ENCODE data around the gene TFPI. TPM values are rescaled to one million over a fixed set of nuclear protein-coding genes. Genes with fewer than 3 reads are reported as not detected.

The TFPI gene
- total RNA-seq, 1 donor from 2014 or later = 89.7 TPM

DNA sequence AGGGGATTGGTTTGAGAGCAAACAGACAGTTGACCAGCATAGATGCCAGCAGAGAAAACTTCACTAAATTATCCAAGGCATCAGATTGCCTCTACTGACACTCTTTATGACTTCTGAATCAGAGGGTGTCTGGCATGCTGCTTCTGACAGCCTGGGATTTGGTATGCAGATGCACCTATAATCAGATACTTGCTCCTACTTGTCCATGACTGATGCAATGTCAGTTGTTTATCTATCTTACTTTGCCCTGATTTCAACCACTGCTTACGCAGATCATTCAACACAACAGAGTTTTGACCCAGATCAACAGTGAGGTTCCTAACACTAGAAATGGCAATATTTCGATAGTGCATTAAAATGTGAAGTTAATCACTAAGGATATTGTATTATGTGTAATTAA lies 83.5 kb downstream of the TFPI start:
- peaks cover 4% of the 10 kb centered on the region for H3K36me3 Mint-ChIP-seq
- H3K4me3 Mint-ChIP-seq = no peak overlapping the region
- peaks cover 21% of the 10 kb centered on the region for H3K4me1 Mint-ChIP-seq
- no peak overlapping the region for H3K27ac Mint-ChIP-seq
- DNase-seq (ENCODE audit: low spot score in 2 of 2, unreplicated experiment in 2 of 2) = no peak
- no peaks in the 10 kb centered on the region for H3K9me3 Mint-ChIP-seq
- no peaks in the 10 kb centered on the region for H3K27me3 Mint-ChIP-seq (ENCODE audit: low read depth)
- TF ChIP-seq, protein P1, sequence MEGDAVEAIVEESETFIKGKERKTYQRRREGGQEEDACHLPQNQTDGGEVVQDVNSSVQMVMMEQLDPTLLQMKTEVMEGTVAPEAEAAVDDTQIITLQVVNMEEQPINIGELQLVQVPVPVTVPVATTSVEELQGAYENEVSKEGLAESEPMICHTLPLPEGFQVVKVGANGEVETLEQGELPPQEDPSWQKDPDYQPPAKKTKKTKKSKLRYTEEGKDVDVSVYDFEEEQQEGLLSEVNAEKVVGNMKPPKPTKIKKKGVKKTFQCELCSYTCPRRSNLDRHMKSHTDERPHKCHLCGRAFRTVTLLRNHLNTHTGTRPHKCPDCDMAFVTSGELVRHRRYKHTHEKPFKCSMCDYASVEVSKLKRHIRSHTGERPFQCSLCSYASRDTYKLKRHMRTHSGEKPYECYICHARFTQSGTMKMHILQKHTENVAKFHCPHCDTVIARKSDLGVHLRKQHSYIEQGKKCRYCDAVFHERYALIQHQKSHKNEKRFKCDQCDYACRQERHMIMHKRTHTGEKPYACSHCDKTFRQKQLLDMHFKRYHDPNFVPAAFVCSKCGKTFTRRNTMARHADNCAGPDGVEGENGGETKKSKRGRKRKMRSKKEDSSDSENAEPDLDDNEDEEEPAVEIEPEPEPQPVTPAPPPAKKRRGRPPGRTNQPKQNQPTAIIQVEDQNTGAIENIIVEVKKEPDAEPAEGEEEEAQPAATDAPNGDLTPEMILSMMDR (IDR thresholded peaks at IDR 0.05; ENCODE audit: unreplicated experiment) = no peak

DNA sequence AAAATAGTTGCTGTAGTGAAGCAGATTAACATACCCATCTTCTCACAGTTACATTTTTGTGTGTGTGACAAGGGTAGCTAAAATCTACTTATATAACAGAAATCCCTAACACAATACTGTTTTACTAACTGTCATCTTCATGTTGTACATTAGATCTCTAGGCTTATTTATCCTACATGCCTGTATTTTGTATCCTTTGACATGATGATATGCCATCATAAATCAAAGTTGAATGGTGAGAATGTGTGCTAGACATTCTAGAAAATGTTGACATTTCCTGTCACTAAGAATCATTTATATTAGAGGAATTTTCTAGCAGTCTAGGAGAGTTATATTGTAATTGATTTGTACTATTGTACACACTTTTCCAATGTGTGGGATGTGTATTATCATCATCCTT lies 84.7 kb downstream of the TFPI start:
- Mint-ChIP-seq H3K27ac (no peak overlapping the region), H3K36me3 (peaks cover 6% of the 10 kb centered on the region), H3K4me3 (no peak overlapping the region), H3K9me3 (no peaks in the 10 kb centered on the region), H3K27me3 (ENCODE audit: low read depth) (no peaks in the 10 kb centered on the region), H3K4me1 (peaks cover 21% of the 10 kb centered on the region)
- DNase-seq (ENCODE audit: low spot score in 2 of 2, unreplicated experiment in 2 of 2) = no peak
- TF ChIP-seq, protein P1 (IDR thresholded peaks at IDR 0.05; ENCODE audit: unreplicated experiment) = no peak

DNA sequence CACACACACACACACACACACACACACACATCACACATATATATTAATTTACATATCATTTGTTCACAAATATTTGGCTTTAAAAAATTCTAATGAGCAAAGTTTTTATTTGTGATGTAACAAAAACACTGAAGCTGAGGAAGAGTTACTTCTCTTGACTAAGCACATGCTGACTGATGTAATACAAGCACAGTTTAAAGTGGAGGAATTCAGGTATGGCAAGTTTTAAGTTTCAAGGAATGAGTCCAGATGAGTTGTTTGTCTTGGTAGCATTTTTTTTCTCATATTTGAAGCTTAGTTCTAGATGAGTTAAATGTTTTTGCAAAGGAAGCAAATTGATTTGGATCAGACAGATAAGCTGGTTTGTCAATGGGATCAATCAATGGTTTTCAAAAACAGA lies 86.0 kb downstream of the TFPI start:
- Mint-ChIP-seq H3K4me3 (no peak overlapping the region), H3K27ac (peak overlapping the region; percentile 85), H3K4me1 (peaks cover 15% of the 10 kb centered on the region), H3K9me3 (no peaks in the 10 kb centered on the region), H3K27me3 (ENCODE audit: low read depth) (no peaks in the 10 kb centered on the region), H3K36me3 (peaks cover 6% of the 10 kb centered on the region)
- TF ChIP-seq, protein P1 (IDR thresholded peaks at IDR 0.05; ENCODE audit: unreplicated experiment) = no peak
- DNase-seq (ENCODE audit: low spot score in 2 of 2, unreplicated experiment in 2 of 2) = no peak

DNA sequence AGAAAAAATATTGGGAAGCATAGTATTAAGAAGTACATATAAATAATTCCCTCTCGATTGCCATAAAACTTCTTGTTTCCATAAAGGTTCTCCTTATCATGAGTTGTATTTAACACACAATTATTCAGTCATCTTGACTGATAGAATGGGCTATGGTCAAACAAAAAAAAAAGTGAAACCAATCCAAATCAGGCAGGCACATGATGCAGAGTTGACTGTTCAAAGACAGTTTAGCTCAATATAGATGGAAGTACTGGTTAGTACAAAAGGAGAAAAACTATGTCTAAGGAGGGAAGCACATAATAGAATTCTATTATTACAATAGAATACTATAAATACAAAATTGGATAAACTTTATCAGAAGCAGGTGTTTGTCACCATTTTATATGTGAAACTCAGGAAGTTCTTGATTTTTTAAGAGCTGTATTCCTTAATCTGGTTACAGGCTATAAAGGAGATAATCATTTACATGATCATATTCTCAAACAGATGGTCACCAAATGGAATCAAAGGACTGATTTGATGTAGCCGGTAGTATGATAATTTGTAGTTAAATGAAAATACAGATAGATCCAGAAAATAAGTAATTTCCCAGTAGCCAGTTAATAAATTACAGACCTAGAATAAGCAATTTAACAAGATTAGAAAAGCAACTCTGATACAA lies 88.0 kb downstream of the TFPI start:
- Mint-ChIP-seq H3K27me3 (ENCODE audit: low read depth) (no peaks in the 10 kb centered on the region), H3K4me1 (peaks cover 14% of the 10 kb centered on the region), H3K36me3 (peaks cover 6% of the 10 kb centered on the region), H3K4me3 (no peak overlapping the region), H3K27ac (peak overlapping the region; percentile 49), H3K9me3 (no peaks in the 10 kb centered on the region)
- DNase-seq (ENCODE audit: low spot score in 2 of 2, unreplicated experiment in 2 of 2) = no peak
- TF ChIP-seq, protein P1 (IDR thresholded peaks at IDR 0.05; ENCODE audit: unreplicated experiment) = no peak

DNA sequence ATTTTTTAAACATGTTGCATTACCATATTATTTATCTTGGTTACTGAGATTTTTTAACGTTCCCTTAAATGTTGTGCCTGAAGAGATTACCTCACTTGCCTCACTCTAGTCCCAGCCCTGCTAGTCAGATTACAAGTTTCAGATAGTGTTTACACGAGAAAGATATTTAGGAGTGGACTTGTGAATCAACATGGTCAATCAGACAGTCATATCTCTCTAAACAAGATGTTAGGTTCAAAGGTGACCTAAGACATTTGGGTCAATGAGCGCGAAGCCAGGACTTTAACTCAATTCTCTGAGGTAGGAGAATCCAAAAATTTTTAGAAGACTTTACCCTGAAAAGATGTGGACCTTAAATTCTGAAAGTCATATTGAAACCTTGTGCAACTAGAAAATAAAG lies 91.4 kb downstream of the TFPI start:
- Mint-ChIP-seq H3K4me3 (no peak overlapping the region), H3K27me3 (ENCODE audit: low read depth) (no peaks in the 10 kb centered on the region), H3K27ac (no peak overlapping the region), H3K4me1 (peaks cover 7% of the 10 kb centered on the region), H3K9me3 (no peaks in the 10 kb centered on the region), H3K36me3 (peaks cover 6% of the 10 kb centered on the region)
- TF ChIP-seq, protein P1 (IDR thresholded peaks at IDR 0.05; ENCODE audit: unreplicated experiment) = no peak
- no peak for DNase-seq (ENCODE audit: low spot score in 2 of 2, unreplicated experiment in 2 of 2)
